ENCODE data around the gene CNOT8.

Gene CNOT8

GRCh38 chr5:154836225-154836624, 22.2 kb upstream of the CNOT8 start:
- DNase-seq: no peak

GRCh38 chr5:154837009-154837901, 21.2 kb upstream of the CNOT8 start:
- no peak for DNase-seq

- no peak for DNase-seq
Observed at GRCh38 chr5:154840435-154841272, 17.8 kb upstream of the CNOT8 start.

- no peak for DNase-seq
Observed at GRCh38 chr5:154841273-154841661, 17.2 kb upstream of the CNOT8 start.

- DNase-seq: no peak
Observed at GRCh38 chr5:154842689-154843530, 15.5 kb upstream of the CNOT8 start.

- DNase-seq: no peak
Observed at GRCh38 chr5:154844809-154845208, 13.6 kb upstream of the CNOT8 start.

GRCh38 chr5:154849264-154849785, 9.1 kb upstream of the CNOT8 start:
- DNase-seq: no peak

- no peak for DNase-seq
Observed at GRCh38 chr5:154849791-154850201, 8.6 kb upstream of the CNOT8 start.

GRCh38 chr5:154850255-154851062, 8.0 kb upstream of the CNOT8 start, which contains the start of gene FAXDC2:
FAXDC2 (minus strand) TSS chr5:154850603; CDS start chr5:154838178, 12,425 bp downstream.
- no peak for DNase-seq

- no peak for DNase-seq
Observed at GRCh38 chr5:154851351-154851750, 7.1 kb upstream of the CNOT8 start.

- DNase-seq: peak; percentile 89
Observed at GRCh38 chr5:154857530-154858296, 714 bp upstream of the CNOT8 start.

GRCh38 chr5:154858972-154859871, 795 bp downstream of the CNOT8 start:
- peak; percentile 27 for DNase-seq

- DNase-seq: peak; percentile 50
Observed at GRCh38 chr5:154860123-154860522, 1.7 kb downstream of the CNOT8 start.

- no peak for DNase-seq
Observed at GRCh38 chr5:154860765-154861164, 2.3 kb downstream of the CNOT8 start.

GRCh38 chr5:154861946-154862345, 3.5 kb downstream of the CNOT8 start:
- DNase-seq: no peak

GRCh38 chr5:154862766-154863165, 4.3 kb downstream of the CNOT8 start:
- DNase-seq: no peak

- no peak for DNase-seq
Observed at GRCh38 chr5:154863291-154864080, 5.1 kb downstream of the CNOT8 start.

GRCh38 chr5:154865466-154866184, 7.2 kb downstream of the CNOT8 start:
- DNase-seq: no peak
